ENCODE measurements around the gene TNFRSF13B.

The TNFRSF13B gene

GRCh38 chr17:16928406-16929034, 43.4 kb downstream of the TNFRSF13B start:
- Histone ChIP-seq H3K4me2 (ENCODE audit: low read length, poor library complexity, severe bottlenecking) (no peak overlapping the region), H3K27me3 (ENCODE audit: control insufficient read depth in 1 of 2, insufficient read depth in 1 of 2, low read length in 2 of 2) (peaks cover 30 to 70% of the 10 kb centered on the region in 2 experiments), H3K23ac (ENCODE audit: low read length in 2 of 2) (no peak overlapping the region), H3K4me3 (ENCODE audit: insufficient read depth in 1 of 2, low read depth in 1 of 2, low read length in 2 of 2) (no peak overlapping the region), H2AK5ac (ENCODE audit: low read length, severe bottlenecking) (no peak overlapping the region), H4K91ac (ENCODE audit: low read length) (no peak overlapping the region), H3K4ac (ENCODE audit: low read depth in 1 of 2, low read length in 2 of 2) (no peak overlapping the region), H4K8ac (ENCODE audit: low read length) (no peak overlapping the region), H2BK15ac (ENCODE audit: low read depth, poor library complexity, severe bottlenecking) (no peak overlapping the region), H3K18ac (ENCODE audit: low read depth in 1 of 2, low read length in 2 of 2) (no peak overlapping the region), H3K36me3 (ENCODE audit: control insufficient read depth in 1 of 2, insufficient read depth in 2 of 2, low read depth in 1 of 2, low read length in 2 of 2) (no peaks in the 10 kb centered on the region), H3K9me3 (ENCODE audit: control insufficient read depth, low read length) (no peaks in the 10 kb centered on the region), H2BK12ac (ENCODE audit: low read length in 2 of 2) (no peak overlapping the region), H3K4me1 (ENCODE audit: control insufficient read depth, insufficient read depth, low read depth, low read length) (no peaks in the 10 kb centered on the region), H3K79me1 (replicated peaks; ENCODE audit: low read length, poor library complexity, severe bottlenecking) (no peaks in the 10 kb centered on the region), H2AFZ (ENCODE audit: low read depth, low read length) (no peak overlapping the region), H2BK5ac (ENCODE audit: low read depth, low read length, poor library complexity, severe bottlenecking) (no peak overlapping the region), H3K14ac (ENCODE audit: low read length in 2 of 2) (no peak overlapping the region), H3K27ac (ENCODE audit: low read length, poor library complexity, severe bottlenecking) (no peak overlapping the region), H3K9ac (ENCODE audit: low read length) (no peak overlapping the region), H2BK120ac (ENCODE audit: low read depth, low read length) (no peak overlapping the region)
- no peak for DNase-seq
- WGBS = 79% methylated on average over 7 of the region's 8 CpGs

GRCh38 chr17:16927641-16928321, 44.1 kb downstream of the TNFRSF13B start:
- Histone ChIP-seq H3K4me1 (ENCODE audit: control insufficient read depth, insufficient read depth, low read depth, low read length) (no peaks in the 10 kb centered on the region), H3K23ac (ENCODE audit: low read length in 2 of 2) (no peak overlapping the region), H2BK15ac (ENCODE audit: low read depth, poor library complexity, severe bottlenecking) (no peak overlapping the region), H3K79me1 (replicated peaks; ENCODE audit: low read length, poor library complexity, severe bottlenecking) (no peaks in the 10 kb centered on the region), H3K4me3 (ENCODE audit: insufficient read depth in 1 of 2, low read depth in 1 of 2, low read length in 2 of 2) (no peak overlapping the region), H3K27ac (ENCODE audit: low read length, poor library complexity, severe bottlenecking) (no peak overlapping the region), H2BK5ac (ENCODE audit: low read depth, low read length, poor library complexity, severe bottlenecking) (no peak overlapping the region), H3K4ac (ENCODE audit: low read depth in 1 of 2, low read length in 2 of 2) (no peak overlapping the region), H3K14ac (ENCODE audit: low read length in 2 of 2) (no peak overlapping the region), H2AFZ (ENCODE audit: low read depth, low read length) (no peak overlapping the region), H3K9me3 (ENCODE audit: control insufficient read depth, low read length) (no peaks in the 10 kb centered on the region), H3K27me3 (ENCODE audit: control insufficient read depth in 1 of 2, insufficient read depth in 1 of 2, low read length in 2 of 2) (peaks cover 24 to 66% of the 10 kb centered on the region in 2 experiments), H4K91ac (ENCODE audit: low read length) (no peak overlapping the region), H2BK120ac (ENCODE audit: low read depth, low read length) (no peak overlapping the region), H3K36me3 (ENCODE audit: control insufficient read depth in 1 of 2, insufficient read depth in 2 of 2, low read depth in 1 of 2, low read length in 2 of 2) (no peaks in the 10 kb centered on the region), H3K9ac (ENCODE audit: low read length) (no peak overlapping the region), H3K18ac (ENCODE audit: low read depth in 1 of 2, low read length in 2 of 2) (no peak overlapping the region), H2AK5ac (ENCODE audit: low read length, severe bottlenecking) (no peak overlapping the region), H4K8ac (ENCODE audit: low read length) (no peak overlapping the region), H3K4me2 (ENCODE audit: low read length, poor library complexity, severe bottlenecking) (no peak overlapping the region), H2BK12ac (ENCODE audit: low read length in 2 of 2) (no peak overlapping the region)
- DNase-seq = no peak
- WGBS = 89% methylated on average over 17 of the region's 18 CpGs

GRCh38 chr17:16926571-16927451, 45.1 kb downstream of the TNFRSF13B start:
- Histone ChIP-seq H4K8ac (ENCODE audit: low read length) (no peak overlapping the region), H3K4ac (ENCODE audit: low read depth in 1 of 2, low read length in 2 of 2) (no peak overlapping the region), H3K9me3 (ENCODE audit: control insufficient read depth, low read length) (no peaks in the 10 kb centered on the region), H3K79me1 (replicated peaks; ENCODE audit: low read length, poor library complexity, severe bottlenecking) (no peaks in the 10 kb centered on the region), H3K9ac (ENCODE audit: low read length) (no peak overlapping the region), H3K27ac (ENCODE audit: low read length, poor library complexity, severe bottlenecking) (no peak overlapping the region), H4K91ac (ENCODE audit: low read length) (no peak overlapping the region), H2BK12ac (ENCODE audit: low read length in 2 of 2) (no peak overlapping the region), H2BK5ac (ENCODE audit: low read depth, low read length, poor library complexity, severe bottlenecking) (no peak overlapping the region), H3K4me3 (ENCODE audit: insufficient read depth in 1 of 2, low read depth in 1 of 2, low read length in 2 of 2) (no peak overlapping the region), H3K4me1 (ENCODE audit: control insufficient read depth, insufficient read depth, low read depth, low read length) (no peaks in the 10 kb centered on the region), H3K23ac (ENCODE audit: low read length in 2 of 2) (no peak overlapping the region), H3K27me3 (ENCODE audit: control insufficient read depth in 1 of 2, insufficient read depth in 1 of 2, low read length in 2 of 2) (peaks cover 14 to 56% of the 10 kb centered on the region in 2 experiments), H3K18ac (ENCODE audit: low read depth in 1 of 2, low read length in 2 of 2) (no peak overlapping the region), H2AFZ (ENCODE audit: low read depth, low read length) (no peak overlapping the region), H2AK5ac (ENCODE audit: low read length, severe bottlenecking) (no peak overlapping the region), H3K14ac (ENCODE audit: low read length in 2 of 2) (no peak overlapping the region), H3K4me2 (ENCODE audit: low read length, poor library complexity, severe bottlenecking) (no peak overlapping the region), H2BK120ac (ENCODE audit: low read depth, low read length) (no peak overlapping the region), H3K36me3 (ENCODE audit: control insufficient read depth in 1 of 2, insufficient read depth in 2 of 2, low read depth in 1 of 2, low read length in 2 of 2) (no peaks in the 10 kb centered on the region), H2BK15ac (ENCODE audit: low read depth, poor library complexity, severe bottlenecking) (no peak overlapping the region)
- WGBS = 89% methylated on average over 18 of the region's 18 CpGs
- no peak for DNase-seq

- Histone ChIP-seq H3K9ac (ENCODE audit: low read length) (no peak overlapping the region), H3K27ac (ENCODE audit: low read length, poor library complexity, severe bottlenecking) (no peak overlapping the region), H3K36me3 (ENCODE audit: control insufficient read depth in 1 of 2, insufficient read depth in 2 of 2, low read depth in 1 of 2, low read length in 2 of 2) (no peaks in the 10 kb centered on the region), H3K4me1 (ENCODE audit: control insufficient read depth, insufficient read depth, low read depth, low read length) (no peaks in the 10 kb centered on the region), H2BK120ac (ENCODE audit: low read depth, low read length) (no peak overlapping the region), H2AFZ (ENCODE audit: low read depth, low read length) (no peak overlapping the region), H4K91ac (ENCODE audit: low read length) (no peak overlapping the region), H3K27me3 (ENCODE audit: control insufficient read depth in 1 of 2, insufficient read depth in 1 of 2, low read length in 2 of 2) (peaks cover 10 to 53% of the 10 kb centered on the region in 2 experiments), H3K14ac (ENCODE audit: low read length in 2 of 2) (no peak overlapping the region), H3K23ac (ENCODE audit: low read length in 2 of 2) (no peak overlapping the region), H3K9me3 (ENCODE audit: control insufficient read depth, low read length) (no peaks in the 10 kb centered on the region), H2BK5ac (ENCODE audit: low read depth, low read length, poor library complexity, severe bottlenecking) (no peak overlapping the region), H3K4me2 (ENCODE audit: low read length, poor library complexity, severe bottlenecking) (no peak overlapping the region), H3K4ac (ENCODE audit: low read depth in 1 of 2, low read length in 2 of 2) (no peak overlapping the region), H2BK12ac (ENCODE audit: low read length in 2 of 2) (no peak overlapping the region), H4K8ac (ENCODE audit: low read length) (no peak overlapping the region), H3K4me3 (ENCODE audit: insufficient read depth in 1 of 2, low read depth in 1 of 2, low read length in 2 of 2) (no peak overlapping the region), H2AK5ac (ENCODE audit: low read length, severe bottlenecking) (no peak overlapping the region), H3K79me1 (replicated peaks; ENCODE audit: low read length, poor library complexity, severe bottlenecking) (no peaks in the 10 kb centered on the region), H3K18ac (ENCODE audit: low read depth in 1 of 2, low read length in 2 of 2) (no peak overlapping the region), H2BK15ac (ENCODE audit: low read depth, poor library complexity, severe bottlenecking) (no peak overlapping the region)
- DNase-seq = no peak
- 90% methylated on average over 7 of the region's 7 CpGs for WGBS
Observed at GRCh38 chr17:16926061-16926511, 45.8 kb downstream of the TNFRSF13B start.

All from mesenchymal stem cell (in vitro differentiated cells and primary cell).